ENCODE data around the gene NTM.

The NTM gene

GRCh38 chr11:131665344-131665968 lies 295.0 kb downstream of the NTM start:
- TF ChIP-seq, protein P1, sequence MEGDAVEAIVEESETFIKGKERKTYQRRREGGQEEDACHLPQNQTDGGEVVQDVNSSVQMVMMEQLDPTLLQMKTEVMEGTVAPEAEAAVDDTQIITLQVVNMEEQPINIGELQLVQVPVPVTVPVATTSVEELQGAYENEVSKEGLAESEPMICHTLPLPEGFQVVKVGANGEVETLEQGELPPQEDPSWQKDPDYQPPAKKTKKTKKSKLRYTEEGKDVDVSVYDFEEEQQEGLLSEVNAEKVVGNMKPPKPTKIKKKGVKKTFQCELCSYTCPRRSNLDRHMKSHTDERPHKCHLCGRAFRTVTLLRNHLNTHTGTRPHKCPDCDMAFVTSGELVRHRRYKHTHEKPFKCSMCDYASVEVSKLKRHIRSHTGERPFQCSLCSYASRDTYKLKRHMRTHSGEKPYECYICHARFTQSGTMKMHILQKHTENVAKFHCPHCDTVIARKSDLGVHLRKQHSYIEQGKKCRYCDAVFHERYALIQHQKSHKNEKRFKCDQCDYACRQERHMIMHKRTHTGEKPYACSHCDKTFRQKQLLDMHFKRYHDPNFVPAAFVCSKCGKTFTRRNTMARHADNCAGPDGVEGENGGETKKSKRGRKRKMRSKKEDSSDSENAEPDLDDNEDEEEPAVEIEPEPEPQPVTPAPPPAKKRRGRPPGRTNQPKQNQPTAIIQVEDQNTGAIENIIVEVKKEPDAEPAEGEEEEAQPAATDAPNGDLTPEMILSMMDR (IDR thresholded peaks at IDR 0.05) = no peak
- TF ChIP-seq ZFX (IDR thresholded peaks at IDR 0.05; ENCODE audit: borderline replicate concordance) = no peak
- no peak overlapping the region for H3K27ac ChIP-seq

DNA sequence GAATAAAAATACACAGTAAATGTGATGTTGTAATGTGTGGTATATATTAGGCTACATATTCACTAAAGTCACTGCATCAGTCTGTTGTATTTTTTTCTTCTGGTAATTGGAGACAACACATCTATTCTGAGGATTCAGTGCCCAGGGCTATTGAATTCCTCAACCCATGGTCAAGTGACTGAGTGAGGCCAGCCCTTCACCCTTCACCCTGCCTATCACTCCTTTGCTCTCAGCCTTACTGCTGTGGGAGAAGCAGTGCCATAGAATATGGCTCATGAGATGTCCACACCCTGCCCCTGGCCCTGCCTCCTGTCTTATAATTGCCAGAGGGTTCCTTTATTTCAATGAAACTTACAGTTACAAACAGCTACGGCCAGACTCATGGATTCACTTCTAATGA lies 295.6 kb downstream of the NTM start:
- no peak overlapping the region for H3K27ac ChIP-seq
- TF ChIP-seq ZFX (IDR thresholded peaks at IDR 0.05; ENCODE audit: borderline replicate concordance) = no peak
- TF ChIP-seq, protein P1 (IDR thresholded peaks at IDR 0.05) = no peak

- TF ChIP-seq ZFX (IDR thresholded peaks at IDR 0.05; ENCODE audit: borderline replicate concordance) = no peak
- TF ChIP-seq, protein P1 (IDR thresholded peaks at IDR 0.05) = no peak
- H3K27ac ChIP-seq = no peak overlapping the region
These were observed 296.2 kb downstream of the NTM start for GRCh38 chr11:131666617-131667016.

DNA sequence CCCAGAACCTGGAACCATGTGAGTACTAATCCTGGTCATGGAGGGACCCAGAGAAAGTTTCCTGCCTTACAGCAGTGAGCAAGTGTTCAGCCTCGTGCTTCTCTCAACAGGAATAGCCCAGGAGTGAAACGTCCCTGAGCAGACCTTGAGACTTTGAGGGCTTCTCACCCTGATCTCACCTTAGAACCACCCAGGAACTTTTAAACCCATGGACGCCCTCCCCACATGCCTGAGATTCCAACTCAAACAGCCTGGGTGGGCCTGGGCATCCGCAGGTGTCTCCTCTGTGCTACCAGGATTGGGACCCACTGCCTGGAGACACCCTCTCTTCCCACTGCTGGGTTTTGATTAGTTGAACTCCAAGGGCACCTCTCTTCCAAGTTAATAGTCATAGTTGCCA lies 297.2 kb downstream of the NTM start:
- TF ChIP-seq, protein P1 (IDR thresholded peaks at IDR 0.05) = no peak
- TF ChIP-seq ZFX (IDR thresholded peaks at IDR 0.05; ENCODE audit: borderline replicate concordance) = no peak

GRCh38 chr11:131668500-131669400 lies 298.3 kb downstream of the NTM start:
- no peak for TF ChIP-seq ZFX (IDR thresholded peaks at IDR 0.05; ENCODE audit: borderline replicate concordance)
- TF ChIP-seq, protein P1 (IDR thresholded peaks at IDR 0.05) = peak; percentile 89
- no peak overlapping the region for H3K27ac ChIP-seq

More for the DNA sequence above, 297.2 kb downstream of the NTM start:
- H3K27ac ChIP-seq = no peak overlapping the region

- no peak overlapping the region for H3K27ac ChIP-seq
- TF ChIP-seq, protein P1 (IDR thresholded peaks at IDR 0.05) = no peak
- TF ChIP-seq ZFX (IDR thresholded peaks at IDR 0.05; ENCODE audit: borderline replicate concordance) = no peak
These were observed 299.0 kb downstream of the NTM start for GRCh38 chr11:131669401-131669780.

DNA sequence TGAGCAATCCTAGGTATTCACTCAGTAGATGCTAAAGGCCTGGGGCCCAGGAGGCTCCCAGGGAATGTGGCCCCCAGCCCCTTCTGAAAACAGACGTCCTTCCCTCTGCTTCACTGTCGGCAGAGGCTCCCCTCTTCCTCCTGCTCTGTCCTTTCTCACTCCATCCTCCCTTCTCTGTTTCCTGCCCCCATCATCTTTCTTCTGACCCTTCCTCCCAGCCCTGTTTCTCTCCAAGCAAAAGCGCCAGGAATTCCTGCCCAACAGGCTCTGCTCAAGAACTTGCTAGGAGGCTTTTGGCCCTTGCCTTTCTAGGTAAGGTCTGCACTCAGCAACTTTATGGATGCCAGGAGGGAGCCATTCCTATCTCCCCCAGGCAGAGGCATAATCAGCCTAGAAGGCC lies 300.5 kb downstream of the NTM start:
- no peak overlapping the region for H3K27ac ChIP-seq
- TF ChIP-seq, protein P1 (IDR thresholded peaks at IDR 0.05) = no peak
- no peak for TF ChIP-seq ZFX (IDR thresholded peaks at IDR 0.05; ENCODE audit: borderline replicate concordance)
